ENCODE measurements around the gene VGLL1. TPM values are rescaled to one million over a fixed set of nuclear protein-coding genes. Genes with fewer than 3 reads are reported as not detected.

VGLL1 gene
- total and polyA plus RNA-seq, 2 donors from 2014 or later: 2.2 to 5.5 TPM

- Histone ChIP-seq H3K27me3 (ENCODE audit: control insufficient read depth, insufficient read depth, low read length) (no peaks in the 10 kb centered on the region), H3K4me1 (ENCODE audit: control insufficient read depth in 2 of 3, insufficient read depth in 2 of 3, low read depth in 1 of 3, low read length in 3 of 3) (no peaks in the 10 kb centered on the region), H3K9ac (ENCODE audit: low read length in 3 of 3) (no peak overlapping the region), H3K27ac (ENCODE audit: low read depth in 2 of 2, low read length in 2 of 2) (no peak overlapping the region), H3K4me3 (ENCODE audit: low read length in 3 of 3) (no peak overlapping the region), H3K36me3 (ENCODE audit: control insufficient read depth in 2 of 3, insufficient read depth in 3 of 3, low read length in 3 of 3) (no peaks in the 10 kb centered on the region), H3K9me3 (ENCODE audit: control insufficient read depth in 2 of 3, insufficient read depth in 1 of 3, low read length in 3 of 3) (no peaks in the 10 kb centered on the region)
- no peak for FAIRE-seq
- TF ChIP-seq, protein P1, sequence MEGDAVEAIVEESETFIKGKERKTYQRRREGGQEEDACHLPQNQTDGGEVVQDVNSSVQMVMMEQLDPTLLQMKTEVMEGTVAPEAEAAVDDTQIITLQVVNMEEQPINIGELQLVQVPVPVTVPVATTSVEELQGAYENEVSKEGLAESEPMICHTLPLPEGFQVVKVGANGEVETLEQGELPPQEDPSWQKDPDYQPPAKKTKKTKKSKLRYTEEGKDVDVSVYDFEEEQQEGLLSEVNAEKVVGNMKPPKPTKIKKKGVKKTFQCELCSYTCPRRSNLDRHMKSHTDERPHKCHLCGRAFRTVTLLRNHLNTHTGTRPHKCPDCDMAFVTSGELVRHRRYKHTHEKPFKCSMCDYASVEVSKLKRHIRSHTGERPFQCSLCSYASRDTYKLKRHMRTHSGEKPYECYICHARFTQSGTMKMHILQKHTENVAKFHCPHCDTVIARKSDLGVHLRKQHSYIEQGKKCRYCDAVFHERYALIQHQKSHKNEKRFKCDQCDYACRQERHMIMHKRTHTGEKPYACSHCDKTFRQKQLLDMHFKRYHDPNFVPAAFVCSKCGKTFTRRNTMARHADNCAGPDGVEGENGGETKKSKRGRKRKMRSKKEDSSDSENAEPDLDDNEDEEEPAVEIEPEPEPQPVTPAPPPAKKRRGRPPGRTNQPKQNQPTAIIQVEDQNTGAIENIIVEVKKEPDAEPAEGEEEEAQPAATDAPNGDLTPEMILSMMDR (IDR thresholded peaks at IDR 0.05; ENCODE audit: borderline replicate concordance, extremely low read depth, insufficient read depth): no peak
- no peak for DNase-seq
- intact Hi-C loops (cut with DNase I): no loop called here
Observed at GRCh38 chrX:136529795-136530194, 2.2 kb upstream of the VGLL1 start.

DNA sequence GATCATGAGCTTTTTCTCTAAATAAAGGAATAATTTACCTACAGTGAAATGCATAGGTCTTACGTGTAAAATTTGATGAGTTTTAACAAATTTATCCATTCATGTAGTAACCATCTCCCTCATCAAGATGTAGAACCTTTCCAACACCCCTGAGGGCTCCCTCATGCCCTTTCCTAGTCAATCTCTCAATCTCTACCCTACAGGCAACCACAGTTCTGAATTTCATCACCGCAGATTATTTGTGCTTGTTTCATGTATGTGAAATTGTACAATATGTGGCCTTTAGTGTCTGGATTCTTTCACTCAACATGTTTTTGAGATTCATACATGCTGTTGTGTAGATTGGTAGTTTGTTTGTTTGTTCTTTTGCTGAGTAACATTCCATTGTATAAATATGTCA lies 2.1 kb downstream of the VGLL1 start:
- TF ChIP-seq, protein P1 (IDR thresholded peaks at IDR 0.05; ENCODE audit: borderline replicate concordance, extremely low read depth, insufficient read depth): no peak
- Histone ChIP-seq H3K9me3 (ENCODE audit: control insufficient read depth in 2 of 3, insufficient read depth in 1 of 3, low read length in 3 of 3) (no peaks in the 10 kb centered on the region), H3K36me3 (ENCODE audit: control insufficient read depth in 2 of 3, insufficient read depth in 3 of 3, low read length in 3 of 3) (no peaks in the 10 kb centered on the region), H3K4me1 (ENCODE audit: control insufficient read depth in 2 of 3, insufficient read depth in 2 of 3, low read depth in 1 of 3, low read length in 3 of 3) (no peaks in the 10 kb centered on the region), H3K4me3 (ENCODE audit: low read length in 3 of 3) (no peak overlapping the region), H3K9ac (ENCODE audit: low read length in 3 of 3) (no peak overlapping the region), H3K27me3 (ENCODE audit: control insufficient read depth, insufficient read depth, low read length) (peaks cover 3% of the 10 kb centered on the region), H3K27ac (ENCODE audit: low read depth in 2 of 2, low read length in 2 of 2) (no peak overlapping the region)
- intact Hi-C loops (cut with DNase I): no loop called here
- FAIRE-seq: no peak
- no peak for DNase-seq

DNA sequence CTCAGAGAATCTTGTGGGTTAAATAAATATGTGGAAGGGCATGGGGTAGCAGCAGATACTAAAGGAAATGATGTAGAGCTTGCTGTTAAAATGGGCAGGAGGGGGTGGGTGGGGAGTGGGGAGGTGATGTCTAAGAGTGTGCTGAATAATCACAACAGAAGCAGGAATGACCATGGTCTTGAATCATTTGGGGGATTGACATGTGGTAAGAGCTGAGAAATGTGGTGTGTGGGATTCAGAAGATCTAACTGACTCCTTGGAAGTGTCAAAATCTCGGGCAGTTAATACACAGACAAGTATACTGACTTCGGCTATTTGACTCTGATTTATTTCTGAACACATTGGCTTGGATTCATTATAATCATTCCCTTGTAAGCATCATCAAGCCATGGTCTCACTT lies 6.8 kb downstream of the VGLL1 start:
- TF ChIP-seq, protein P1 (IDR thresholded peaks at IDR 0.05; ENCODE audit: borderline replicate concordance, extremely low read depth, insufficient read depth): no peak
- Histone ChIP-seq H3K27ac (ENCODE audit: low read depth in 2 of 2, low read length in 2 of 2) (no peak overlapping the region), H3K27me3 (ENCODE audit: control insufficient read depth, insufficient read depth, low read length) (peaks cover 3% of the 10 kb centered on the region), H3K9ac (ENCODE audit: low read length in 3 of 3) (no peak overlapping the region), H3K9me3 (ENCODE audit: control insufficient read depth in 2 of 3, insufficient read depth in 1 of 3, low read length in 3 of 3) (no peaks in the 10 kb centered on the region), H3K36me3 (ENCODE audit: control insufficient read depth in 2 of 3, insufficient read depth in 3 of 3, low read length in 3 of 3) (no peaks in the 10 kb centered on the region), H3K4me3 (ENCODE audit: low read length in 3 of 3) (no peak overlapping the region), H3K4me1 (ENCODE audit: control insufficient read depth in 2 of 3, insufficient read depth in 2 of 3, low read depth in 1 of 3, low read length in 3 of 3) (no peaks in the 10 kb centered on the region)
- intact Hi-C loops (cut with DNase I): no loop called here
- FAIRE-seq (no peak), DNase-seq (no peak)

GRCh38 chrX:136540226-136540625 lies 8.2 kb downstream of the VGLL1 start:
- no peaks in the 10 kb centered on the region for H3K36me3 ChIP-seq (ENCODE audit: control insufficient read depth in 2 of 3, insufficient read depth in 3 of 3, low read length in 3 of 3)
- peaks cover 3% of the 10 kb centered on the region for H3K27me3 ChIP-seq (ENCODE audit: control insufficient read depth, insufficient read depth, low read length)
- H3K27ac ChIP-seq (ENCODE audit: low read depth in 2 of 2, low read length in 2 of 2): no peak overlapping the region
- intact Hi-C loops (cut with DNase I): no loop called here
- H3K4me3 ChIP-seq (ENCODE audit: low read length in 3 of 3): no peak overlapping the region
- H3K4me1 ChIP-seq (ENCODE audit: control insufficient read depth in 2 of 3, insufficient read depth in 2 of 3, low read depth in 1 of 3, low read length in 3 of 3): no peaks in the 10 kb centered on the region
- TF ChIP-seq, protein P1 (IDR thresholded peaks at IDR 0.05; ENCODE audit: borderline replicate concordance, extremely low read depth, insufficient read depth): no peak
- DNase-seq: no peak
- no peak overlapping the region for H3K9ac ChIP-seq (ENCODE audit: low read length in 3 of 3)
- no peaks in the 10 kb centered on the region for H3K9me3 ChIP-seq (ENCODE audit: control insufficient read depth in 2 of 3, insufficient read depth in 1 of 3, low read length in 3 of 3)
- FAIRE-seq: no peak
